ENCODE measurements around the gene CUL2. TPM values are rescaled to one million over a fixed set of nuclear protein-coding genes. Genes with fewer than 3 reads are reported as not detected.

The CUL2 gene
- total and polyA plus RNA-seq, 3 donors from 2014 or later, result 37.6 to 47.0 (median 43.8) TPM

DNA sequence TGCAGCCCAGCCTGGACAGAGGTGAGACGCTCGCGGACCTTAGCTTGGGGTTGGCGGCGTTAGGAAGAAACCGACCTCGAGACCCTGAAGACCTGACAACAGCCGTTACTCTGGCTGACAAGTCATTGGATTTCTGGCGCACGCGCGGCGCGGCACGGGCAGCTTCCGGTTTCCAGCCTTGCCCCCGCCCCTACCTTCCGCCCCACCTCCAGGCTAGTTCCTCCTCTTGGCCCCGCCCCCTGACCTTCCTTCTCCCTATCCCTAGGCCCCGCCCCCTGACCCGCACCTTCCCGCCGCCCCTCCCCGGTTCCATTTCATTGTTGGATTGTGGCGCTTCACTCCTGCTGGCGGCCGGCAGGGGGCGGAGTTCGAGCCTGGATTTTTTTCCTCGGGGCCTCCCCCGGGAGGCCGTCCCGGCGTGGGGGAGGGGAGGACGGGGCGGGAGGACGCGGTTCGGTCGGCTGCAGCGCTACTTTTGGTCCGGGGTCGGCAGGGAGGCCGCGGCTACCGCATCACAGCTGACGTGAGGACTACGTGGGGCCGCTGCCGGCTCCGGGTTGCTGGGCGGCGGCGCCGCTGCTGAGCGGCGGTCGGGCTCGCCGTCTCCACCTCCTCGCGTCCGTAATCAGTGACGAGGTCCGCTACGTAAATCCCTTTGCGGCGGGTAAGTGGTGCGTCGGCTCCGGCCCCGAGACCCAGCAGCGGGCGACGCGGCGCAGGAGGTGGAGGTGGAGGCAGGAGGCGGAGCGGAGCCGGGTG is 36.6 kb upstream of the CUL2 start, which contains the start of gene CREM:
Gene CREM, plus strand, starts transcription at position 317 of the 759 bp plus-strand sequence. CDS start 10,990 bp downstream, outside the sequence.
- H3K9me3 ChIP-seq, result no peaks in the 10 kb centered on the region
- H3K27ac ChIP-seq, result peak within 1 kb of the TSS; percentile 96 to 100
- H3K4me1 ChIP-seq, result no peaks in the 10 kb centered on the region
- no peaks in the 10 kb centered on the region for H3K36me3 ChIP-seq (ENCODE audit: low read depth, missing control alignments)
- DNase-seq, result peak; percentile 100
- intact Hi-C loops (cut with DNase I; ENCODE audit: low total_unique reads), result no loop called here
- peak within 1 kb of the TSS; percentile 89 to 91 for H3K4me3 ChIP-seq
- H3K27me3 ChIP-seq, result no peaks in the 10 kb centered on the region
- peak; percentile 95 for TF ChIP-seq POLR2A (IDR thresholded peaks at IDR 0.05)
- TF ChIP-seq, protein P1, sequence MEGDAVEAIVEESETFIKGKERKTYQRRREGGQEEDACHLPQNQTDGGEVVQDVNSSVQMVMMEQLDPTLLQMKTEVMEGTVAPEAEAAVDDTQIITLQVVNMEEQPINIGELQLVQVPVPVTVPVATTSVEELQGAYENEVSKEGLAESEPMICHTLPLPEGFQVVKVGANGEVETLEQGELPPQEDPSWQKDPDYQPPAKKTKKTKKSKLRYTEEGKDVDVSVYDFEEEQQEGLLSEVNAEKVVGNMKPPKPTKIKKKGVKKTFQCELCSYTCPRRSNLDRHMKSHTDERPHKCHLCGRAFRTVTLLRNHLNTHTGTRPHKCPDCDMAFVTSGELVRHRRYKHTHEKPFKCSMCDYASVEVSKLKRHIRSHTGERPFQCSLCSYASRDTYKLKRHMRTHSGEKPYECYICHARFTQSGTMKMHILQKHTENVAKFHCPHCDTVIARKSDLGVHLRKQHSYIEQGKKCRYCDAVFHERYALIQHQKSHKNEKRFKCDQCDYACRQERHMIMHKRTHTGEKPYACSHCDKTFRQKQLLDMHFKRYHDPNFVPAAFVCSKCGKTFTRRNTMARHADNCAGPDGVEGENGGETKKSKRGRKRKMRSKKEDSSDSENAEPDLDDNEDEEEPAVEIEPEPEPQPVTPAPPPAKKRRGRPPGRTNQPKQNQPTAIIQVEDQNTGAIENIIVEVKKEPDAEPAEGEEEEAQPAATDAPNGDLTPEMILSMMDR (IDR thresholded peaks at IDR 0.05), result peak; percentile 90 to 97 (median 92)
- WGBS, 2 donors, result 0 to 3% methylated on average over 14 to 57 of the region's 80 CpGs

DNA sequence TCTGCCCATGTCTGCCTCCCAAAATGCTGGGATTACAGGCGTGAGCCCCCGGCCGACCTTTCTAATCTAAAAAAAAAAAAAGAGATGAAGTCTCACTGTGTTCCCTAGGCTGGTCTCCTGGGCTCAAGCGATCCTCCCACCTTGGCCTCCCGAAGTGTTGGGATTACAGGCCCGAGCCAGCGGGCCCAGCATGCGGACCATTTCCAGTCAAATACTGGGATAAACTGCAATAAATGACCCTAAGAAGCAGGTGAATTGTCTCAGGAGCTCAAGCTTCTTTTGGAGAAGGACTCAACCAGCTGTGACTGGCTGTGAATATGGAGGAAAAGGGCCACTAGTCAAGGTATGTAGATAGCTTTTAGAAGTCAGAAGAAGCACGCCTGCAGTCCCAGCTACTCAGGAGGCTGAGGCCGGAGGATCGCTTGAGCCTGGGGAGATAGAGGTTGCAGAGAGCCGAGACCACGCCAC is 36.0 kb upstream of the CUL2 start:
- no peak for DNase-seq
- H3K27me3 ChIP-seq, result no peaks in the 10 kb centered on the region
- intact Hi-C loops (cut with DNase I; ENCODE audit: low total_unique reads), result no loop called here
- H3K9me3 ChIP-seq, result no peaks in the 10 kb centered on the region
- H3K4me3 ChIP-seq, result peak overlapping the region; percentile 89 to 91
- H3K36me3 ChIP-seq (ENCODE audit: low read depth, missing control alignments), result no peaks in the 10 kb centered on the region
- TF ChIP-seq, protein P1 (IDR thresholded peaks at IDR 0.05), result no peak
- TF ChIP-seq POLR2A (IDR thresholded peaks at IDR 0.05), result no peak
- H3K4me1 ChIP-seq, result no peaks in the 10 kb centered on the region
- 49 to 68% methylated on average over 8 to 13 of the region's 13 CpGs for WGBS, 2 donors
- H3K27ac ChIP-seq, result peak overlapping the region; percentile 96 to 100

DNA sequence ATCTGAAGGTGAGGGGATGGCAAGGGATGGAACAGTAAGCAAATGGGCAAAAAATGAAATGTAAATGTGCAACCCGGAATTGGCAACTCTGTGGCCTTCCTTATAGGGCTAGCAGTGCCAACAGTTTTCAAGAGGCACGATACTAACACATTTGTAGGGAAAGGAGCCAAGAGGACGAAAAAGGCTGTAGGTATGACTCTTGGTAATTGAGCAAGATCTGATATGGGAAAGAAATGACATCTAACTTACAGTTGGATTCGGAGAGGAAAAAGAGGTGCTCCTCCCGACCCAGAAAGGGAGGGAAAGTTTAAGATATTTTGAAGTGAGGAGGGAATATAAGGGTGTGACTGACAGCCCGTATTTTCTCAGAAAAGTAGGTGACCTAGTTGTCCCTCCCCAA is 34.4 kb upstream of the CUL2 start:
- Histone ChIP-seq H3K36me3 (ENCODE audit: low read depth, missing control alignments) (no peaks in the 10 kb centered on the region), H3K9me3 (no peaks in the 10 kb centered on the region), H3K4me1 (no peaks in the 10 kb centered on the region), H3K27me3 (no peaks in the 10 kb centered on the region), H3K27ac (no peak overlapping the region), H3K4me3 (no peak overlapping the region)
- no peak for DNase-seq
- 76 to 77% methylated on average over 6 of the region's 6 CpGs for WGBS, 2 donors
- intact Hi-C loops (cut with DNase I; ENCODE audit: low total_unique reads), result no loop called here
- no peak for TF ChIP-seq POLR2A (IDR thresholded peaks at IDR 0.05)
- TF ChIP-seq, protein P1 (IDR thresholded peaks at IDR 0.05), result no peak

DNA sequence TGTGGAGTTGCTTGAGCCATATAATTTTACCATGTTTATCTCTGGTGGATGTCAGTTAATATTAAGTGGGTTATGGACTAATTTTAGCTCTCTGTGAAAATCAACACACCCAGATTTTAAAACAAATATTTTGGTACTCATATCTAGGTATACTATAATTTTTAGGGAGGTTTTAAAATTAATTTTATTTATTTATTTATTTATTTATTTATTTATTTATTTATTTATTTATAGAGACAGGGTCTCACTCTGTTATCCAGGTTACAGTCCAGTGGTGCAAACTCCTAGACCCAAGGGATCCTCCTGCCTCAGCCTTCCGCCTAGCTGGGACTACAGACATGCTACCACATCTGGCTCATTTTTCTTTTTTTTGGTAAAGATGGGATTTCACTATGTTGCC is 29.2 kb upstream of the CUL2 start:
- intact Hi-C loops (cut with DNase I; ENCODE audit: low total_unique reads), result no loop called here
- TF ChIP-seq, protein P1 (IDR thresholded peaks at IDR 0.05), result no peak
- TF ChIP-seq POLR2A (IDR thresholded peaks at IDR 0.05), result no peak

More for the DNA sequence above, 29.2 kb upstream of the CUL2 start:
- H3K27me3 ChIP-seq, result no peaks in the 10 kb centered on the region
- H3K4me1 ChIP-seq, result peaks cover 4% of the 10 kb centered on the region
- no peak for DNase-seq
- H3K4me3 ChIP-seq, result no peak overlapping the region
- H3K27ac ChIP-seq, result no peak overlapping the region
- WGBS, 2 donors, result 86 to 100% methylated on average over 1 of the region's 1 CpG
- no peaks in the 10 kb centered on the region for H3K9me3 ChIP-seq
- no peaks in the 10 kb centered on the region for H3K36me3 ChIP-seq (ENCODE audit: low read depth, missing control alignments)
